SU-DHL-6 (cell line): ENCODE results near the gene DSCAML1.

ENCODE experiments used
- CTCF ChIP-seq: fragments of 200-600 bp; sonication (generic); IDR thresholded peaks from one replicate; pipeline ENCODE4 v1.5.1; 2017; ENCODE audit warnings: antibody characterized with exemption, mild to moderate bottlenecking, low read length, moderate library complexity; ENCODE audit not compliant: insufficient read depth, poor library complexity, severe bottlenecking
- EZH2phosphoT487 ChIP-seq: fragments of 200-600 bp; sonication (generic), shearing (Covaris generic); conservative IDR thresholded peaks from 2 replicates; pipeline ENCODE4 v1.6.1; 2018; ENCODE audit warnings: mild to moderate bottlenecking, antibody characterized with exemption, low read length, moderate library complexity, mixed read lengths

DNA sequence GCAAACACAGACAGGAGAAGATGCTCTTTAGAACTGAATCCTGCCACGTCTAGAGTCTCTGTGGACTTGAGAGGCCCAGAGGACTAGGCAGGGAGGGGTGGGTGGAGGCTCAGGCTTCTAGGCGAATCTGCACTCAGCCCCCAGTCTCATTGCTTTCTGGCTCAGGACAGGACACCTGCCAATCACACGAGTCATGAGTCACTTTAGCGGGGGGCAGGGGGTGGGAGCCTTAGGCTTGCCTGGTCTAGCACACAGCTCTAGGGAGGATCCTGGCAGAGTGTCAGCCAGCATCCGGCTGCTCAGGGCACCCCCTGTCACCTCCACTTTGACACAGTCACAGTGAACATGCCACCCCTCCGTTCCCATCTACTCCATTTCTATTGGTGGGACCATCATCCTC, 301.7 kb downstream of the DSCAML1 start:
- TF ChIP-seq CTCF (no peak), EZH2phosphoT487 (no peak)
